CD4-positive, alpha-beta T cell treated with Interleukin-4 for 4 hours (primary cell): Measurements from ENCODE around the gene CACNA2D2.

Experiments used
- DNase-seq: peaks from one replicate; pipeline ENCODE4 v3.0.0-alpha.2; 2020

CACNA2D2 gene

GRCh38 chr3:50493623-50494022 is 9.8 kb downstream of the CACNA2D2 start:
- no peak for DNase-seq

- DNase-seq = no peak
Observed at GRCh38 chr3:50493086-50493485, 10.3 kb downstream of the CACNA2D2 start.

GRCh38 chr3:50491023-50491422 is 12.4 kb downstream of the CACNA2D2 start:
- no peak for DNase-seq

GRCh38 chr3:50490424-50490823 is 13.0 kb downstream of the CACNA2D2 start:
- DNase-seq = no peak

GRCh38 chr3:50487181-50487580 is 16.3 kb downstream of the CACNA2D2 start:
- DNase-seq = no peak

GRCh38 chr3:50486219-50486888 is 17.1 kb downstream of the CACNA2D2 start:
- DNase-seq = no peak

GRCh38 chr3:50484722-50485121 is 18.7 kb downstream of the CACNA2D2 start:
- no peak for DNase-seq

- DNase-seq = no peak
Observed at GRCh38 chr3:50483374-50483773, 20.1 kb downstream of the CACNA2D2 start.

- DNase-seq = no peak
Observed at GRCh38 chr3:50481992-50482391, 21.4 kb downstream of the CACNA2D2 start.

GRCh38 chr3:50480471-50480870 is 23.0 kb downstream of the CACNA2D2 start:
- DNase-seq = no peak

- no peak for DNase-seq
Observed at GRCh38 chr3:50479523-50479922, 23.9 kb downstream of the CACNA2D2 start.

GRCh38 chr3:50478671-50479260 is 24.7 kb downstream of the CACNA2D2 start:
- no peak for DNase-seq

GRCh38 chr3:50478051-50478450 is 25.4 kb downstream of the CACNA2D2 start:
- DNase-seq = no peak

- no peak for DNase-seq
Observed at GRCh38 chr3:50475348-50475747, 28.1 kb downstream of the CACNA2D2 start.

GRCh38 chr3:50474717-50475116 is 28.7 kb downstream of the CACNA2D2 start:
- no peak for DNase-seq

- DNase-seq = no peak
Observed at GRCh38 chr3:50473768-50474167, 29.7 kb downstream of the CACNA2D2 start.

- DNase-seq = no peak
Observed at GRCh38 chr3:50472958-50473357, 30.5 kb downstream of the CACNA2D2 start.

- DNase-seq = no peak
Observed at GRCh38 chr3:50470658-50471057, 32.8 kb downstream of the CACNA2D2 start.

GRCh38 chr3:50467919-50468318 is 35.5 kb downstream of the CACNA2D2 start:
- no peak for DNase-seq

GRCh38 chr3:50466177-50466576 is 37.3 kb downstream of the CACNA2D2 start:
- peak; percentile 19 for DNase-seq

GRCh38 chr3:50464569-50464968 is 38.9 kb downstream of the CACNA2D2 start:
- no peak for DNase-seq

GRCh38 chr3:50459785-50460184 is 43.6 kb downstream of the CACNA2D2 start:
- DNase-seq = no peak

- no peak for DNase-seq
Observed at GRCh38 chr3:50457988-50458387, 45.4 kb downstream of the CACNA2D2 start.

- no peak for DNase-seq
Observed at GRCh38 chr3:50455161-50456018, 48.0 kb downstream of the CACNA2D2 start.
